ENCODE measurements around the gene RNF180.
"Not testable (repeated sequence)": the region's sequence is repeated elsewhere in the genome, so short reads cannot be mapped to it uniquely, and the experiment has no call there.

Gene RNF180

GRCh38 chr5:64347309-64347708 lies 181.7 kb downstream of the RNF180 start:
- Histone ChIP-seq H3K9ac (no peak overlapping the region), H3K4me2 (ENCODE audit: low read length) (no peak overlapping the region), H3K4me1 (peaks cover 4% of the 10 kb centered on the region), H3K27ac (no peak overlapping the region), H3K4me3 (ENCODE audit: low read depth, low read length) (no peak overlapping the region), H2AFZ (no peak overlapping the region), H3K9me3 (ENCODE audit: control insufficient read depth, low read length) (no peaks in the 10 kb centered on the region), H3K36me3 (ENCODE audit: control insufficient read depth, insufficient read depth, low read length) (no peaks in the 10 kb centered on the region), H3K79me2 (no peaks in the 10 kb centered on the region), H3K27me3 (ENCODE audit: control insufficient read depth, insufficient read depth, low read length) (no peaks in the 10 kb centered on the region)
- TF ChIP-seq, protein P1, sequence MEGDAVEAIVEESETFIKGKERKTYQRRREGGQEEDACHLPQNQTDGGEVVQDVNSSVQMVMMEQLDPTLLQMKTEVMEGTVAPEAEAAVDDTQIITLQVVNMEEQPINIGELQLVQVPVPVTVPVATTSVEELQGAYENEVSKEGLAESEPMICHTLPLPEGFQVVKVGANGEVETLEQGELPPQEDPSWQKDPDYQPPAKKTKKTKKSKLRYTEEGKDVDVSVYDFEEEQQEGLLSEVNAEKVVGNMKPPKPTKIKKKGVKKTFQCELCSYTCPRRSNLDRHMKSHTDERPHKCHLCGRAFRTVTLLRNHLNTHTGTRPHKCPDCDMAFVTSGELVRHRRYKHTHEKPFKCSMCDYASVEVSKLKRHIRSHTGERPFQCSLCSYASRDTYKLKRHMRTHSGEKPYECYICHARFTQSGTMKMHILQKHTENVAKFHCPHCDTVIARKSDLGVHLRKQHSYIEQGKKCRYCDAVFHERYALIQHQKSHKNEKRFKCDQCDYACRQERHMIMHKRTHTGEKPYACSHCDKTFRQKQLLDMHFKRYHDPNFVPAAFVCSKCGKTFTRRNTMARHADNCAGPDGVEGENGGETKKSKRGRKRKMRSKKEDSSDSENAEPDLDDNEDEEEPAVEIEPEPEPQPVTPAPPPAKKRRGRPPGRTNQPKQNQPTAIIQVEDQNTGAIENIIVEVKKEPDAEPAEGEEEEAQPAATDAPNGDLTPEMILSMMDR (IDR thresholded peaks at IDR 0.05), result no peak

DNA sequence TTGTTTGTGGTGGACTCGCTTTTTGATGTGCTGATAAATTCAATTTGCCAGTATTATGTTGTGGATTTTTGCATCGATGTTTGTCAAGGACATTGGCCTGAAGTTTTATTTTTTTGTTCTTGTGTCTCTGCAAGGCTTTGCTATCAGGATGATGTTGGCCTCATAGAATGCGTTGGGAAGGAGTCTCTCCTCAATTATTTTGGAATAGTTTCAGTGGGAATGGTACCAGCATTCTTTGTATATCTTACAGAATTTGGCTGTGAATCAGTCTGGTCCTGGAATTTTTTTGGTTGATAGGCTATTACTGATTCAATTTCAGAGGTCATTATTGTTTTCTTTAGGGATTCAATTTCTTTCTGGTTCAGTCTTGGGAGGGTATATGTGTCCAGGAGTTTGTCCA lies 198.8 kb downstream of the RNF180 start:
- Histone ChIP-seq H3K4me2 (ENCODE audit: low read length) (no peak overlapping the region), H3K9me3 (ENCODE audit: control insufficient read depth, low read length) (no peaks in the 10 kb centered on the region), H3K79me2 (peaks cover 5% of the 10 kb centered on the region), H3K27ac (no peak overlapping the region), H3K27me3 (ENCODE audit: control insufficient read depth, insufficient read depth, low read length) (no peaks in the 10 kb centered on the region), H3K4me1 (no peaks in the 10 kb centered on the region), H3K36me3 (ENCODE audit: control insufficient read depth, insufficient read depth, low read length) (peaks cover 7% of the 10 kb centered on the region), H2AFZ (no peak overlapping the region), H3K4me3 (ENCODE audit: low read depth, low read length) (no peak overlapping the region), H3K9ac (no peak overlapping the region)
- TF ChIP-seq, protein P1 (IDR thresholded peaks at IDR 0.05), result no peak

DNA sequence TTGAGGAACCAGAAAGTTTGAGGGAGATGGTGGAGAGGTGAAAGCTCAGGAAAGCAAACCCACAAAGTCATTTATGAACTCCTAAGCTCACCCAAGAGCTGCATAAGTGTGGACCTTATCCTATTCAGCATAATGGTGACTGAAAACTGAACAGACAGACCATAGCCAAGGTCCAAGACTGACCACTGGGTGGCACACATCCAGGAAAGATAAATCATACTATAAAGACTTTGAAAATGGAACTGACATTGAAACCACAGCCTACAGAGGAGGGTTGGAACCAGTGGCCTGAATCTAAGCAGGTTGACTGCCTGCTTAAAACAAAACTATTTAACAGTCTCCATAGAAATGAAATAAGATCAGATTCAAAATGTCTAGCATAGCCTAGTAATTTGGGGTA lies 219.1 kb downstream of the RNF180 start:
- Histone ChIP-seq H3K36me3 (ENCODE audit: control insufficient read depth, insufficient read depth, low read length) (no peaks in the 10 kb centered on the region), H3K4me3 (ENCODE audit: low read depth, low read length) (no peak overlapping the region), H3K27me3 (ENCODE audit: control insufficient read depth, insufficient read depth, low read length) (no peaks in the 10 kb centered on the region), H3K4me1 (no peaks in the 10 kb centered on the region), H2AFZ (no peak overlapping the region), H3K27ac (no peak overlapping the region), H3K9ac (no peak overlapping the region), H3K9me3 (ENCODE audit: control insufficient read depth, low read length) (no peaks in the 10 kb centered on the region), H3K4me2 (ENCODE audit: low read length) (no peak overlapping the region), H3K79me2 (no peaks in the 10 kb centered on the region)
- TF ChIP-seq, protein P1 (IDR thresholded peaks at IDR 0.05), result no peak

DNA sequence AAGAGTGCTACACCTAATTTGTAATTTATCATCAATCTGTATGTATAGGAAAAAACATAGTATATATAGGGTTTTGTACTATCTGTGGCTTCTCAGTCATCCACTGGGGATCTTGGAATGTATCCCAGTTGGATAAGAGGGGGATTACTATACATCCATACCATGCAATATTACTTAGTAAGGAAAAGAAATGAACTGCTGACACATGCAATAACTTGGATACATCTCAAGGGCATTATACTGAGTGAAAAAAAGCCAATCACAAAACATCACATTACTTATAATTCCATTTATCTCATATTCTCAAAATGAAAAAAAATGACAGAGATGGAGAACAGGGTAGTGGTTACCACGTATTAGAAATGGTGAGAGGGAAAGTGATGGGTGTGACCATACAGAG lies 231.9 kb downstream of the RNF180 start:
- H2AFZ ChIP-seq, result no peak overlapping the region
- H3K4me2 ChIP-seq (ENCODE audit: low read length), result no peak overlapping the region
- TF ChIP-seq, protein P1 (IDR thresholded peaks at IDR 0.05), result no peak
- no peaks in the 10 kb centered on the region for H3K27me3 ChIP-seq (ENCODE audit: control insufficient read depth, insufficient read depth, low read length)
- no peaks in the 10 kb centered on the region for H3K79me2 ChIP-seq
- H3K4me3 ChIP-seq (ENCODE audit: low read depth, low read length), result no peak overlapping the region
- no peak overlapping the region for H3K9ac ChIP-seq
- peaks cover 2% of the 10 kb centered on the region for H3K36me3 ChIP-seq (ENCODE audit: control insufficient read depth, insufficient read depth, low read length)
- no peak overlapping the region for H3K27ac ChIP-seq
- H3K9me3 ChIP-seq (ENCODE audit: control insufficient read depth, low read length), result no peaks in the 10 kb centered on the region
- no peaks in the 10 kb centered on the region for H3K4me1 ChIP-seq

- not testable (repeated sequence) for H3K36me3 ChIP-seq (ENCODE audit: control insufficient read depth, insufficient read depth, low read length); H2AFZ ChIP-seq
Observed at GRCh38 chr5:64398735-64399134, 233.1 kb downstream of the RNF180 start.

GRCh38 chr5:64407103-64407825 lies 241.6 kb downstream of the RNF180 start:
- not testable (repeated sequence) for H3K9me3 ChIP-seq (ENCODE audit: control insufficient read depth, low read length); H3K27me3 ChIP-seq (ENCODE audit: control insufficient read depth, insufficient read depth, low read length)

More at GRCh38 chr5:64398735-64399134, 233.1 kb downstream of the RNF180 start:
- not testable (repeated sequence) for H3K9ac ChIP-seq; H3K4me3 ChIP-seq (ENCODE audit: low read depth, low read length); H3K79me2 ChIP-seq; H3K27ac ChIP-seq; H3K4me1 ChIP-seq; H3K27me3 ChIP-seq (ENCODE audit: control insufficient read depth, insufficient read depth, low read length); H3K4me2 ChIP-seq (ENCODE audit: low read length); H3K9me3 ChIP-seq (ENCODE audit: control insufficient read depth, low read length)

More at GRCh38 chr5:64407103-64407825, 241.6 kb downstream of the RNF180 start:
- H3K79me2 ChIP-seq; H2AFZ ChIP-seq; H3K9ac ChIP-seq; H3K36me3 ChIP-seq (ENCODE audit: control insufficient read depth, insufficient read depth, low read length); H3K4me1 ChIP-seq; H3K4me3 ChIP-seq (ENCODE audit: low read depth, low read length); H3K4me2 ChIP-seq (ENCODE audit: low read length); H3K27ac ChIP-seq: not testable (repeated sequence)

Measured in parathyroid adenoma (tissue), 2 donors.